ENCODE data around the gene HSD17B13.
"Not testable (repeated sequence)": the region's sequence is repeated elsewhere in the genome, so short reads cannot be mapped to it uniquely, and the experiment has no call there.

The HSD17B13 gene

DNA sequence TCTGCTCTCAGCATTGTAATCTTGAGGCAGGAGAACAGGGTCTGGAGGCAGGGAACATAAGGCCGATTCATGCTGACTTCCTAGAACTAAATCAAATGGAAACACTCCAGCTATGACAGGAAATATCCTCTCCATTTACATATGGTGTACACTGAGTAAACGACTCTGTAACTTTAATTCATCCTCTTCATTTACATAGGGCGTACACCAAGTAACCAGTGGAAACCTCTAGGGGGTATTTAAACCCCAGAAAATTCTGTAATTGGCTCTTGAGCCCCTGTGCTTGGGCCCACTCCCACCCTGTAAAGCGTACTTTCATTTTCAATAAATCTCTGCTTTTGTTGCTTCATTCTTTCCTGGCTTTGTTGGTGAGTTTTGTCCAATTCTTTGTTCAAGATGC lies 7.7 kb downstream of the HSD17B13 start:
- DNase-seq = not testable (repeated sequence)

DNA sequence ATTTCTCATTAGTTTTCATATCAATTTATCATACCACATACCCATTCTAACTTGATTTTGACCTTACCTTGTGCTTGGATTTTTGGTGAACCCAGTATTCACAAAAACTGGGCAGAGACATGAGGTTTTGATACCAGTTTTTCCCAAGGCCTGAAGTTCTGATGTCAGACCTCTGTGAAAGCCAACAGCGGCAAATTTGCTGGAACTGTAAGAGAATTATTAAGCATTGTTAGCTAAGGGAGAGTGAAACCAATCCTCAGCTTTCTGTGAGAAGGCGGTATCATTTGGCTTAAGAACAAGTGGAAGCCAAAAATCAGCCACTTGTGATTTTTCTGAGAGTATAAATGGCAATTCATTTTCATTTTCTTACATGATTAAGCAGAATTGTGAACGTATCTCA lies 8.9 kb downstream of the HSD17B13 start:
- no peak for DNase-seq

DNA sequence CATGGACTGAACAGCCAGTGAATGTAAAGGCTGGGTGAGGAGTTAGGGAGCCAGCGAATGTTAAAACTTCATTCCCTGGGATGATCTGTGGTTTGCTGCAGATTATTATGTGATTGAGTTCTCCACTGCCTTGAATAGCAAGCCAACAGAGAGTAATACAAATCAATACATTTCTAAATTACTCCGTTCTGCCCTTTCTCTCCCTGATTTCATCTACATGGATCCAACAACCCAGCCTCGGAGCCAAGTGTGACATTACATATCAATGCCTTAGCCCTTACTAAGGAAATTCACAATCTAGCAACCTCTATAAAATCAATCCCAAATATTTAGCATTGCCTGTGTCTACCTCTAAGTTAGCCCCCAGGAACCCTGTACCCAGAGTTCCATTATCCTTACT lies 11.0 kb downstream of the HSD17B13 start:
- no peak for DNase-seq

DNA sequence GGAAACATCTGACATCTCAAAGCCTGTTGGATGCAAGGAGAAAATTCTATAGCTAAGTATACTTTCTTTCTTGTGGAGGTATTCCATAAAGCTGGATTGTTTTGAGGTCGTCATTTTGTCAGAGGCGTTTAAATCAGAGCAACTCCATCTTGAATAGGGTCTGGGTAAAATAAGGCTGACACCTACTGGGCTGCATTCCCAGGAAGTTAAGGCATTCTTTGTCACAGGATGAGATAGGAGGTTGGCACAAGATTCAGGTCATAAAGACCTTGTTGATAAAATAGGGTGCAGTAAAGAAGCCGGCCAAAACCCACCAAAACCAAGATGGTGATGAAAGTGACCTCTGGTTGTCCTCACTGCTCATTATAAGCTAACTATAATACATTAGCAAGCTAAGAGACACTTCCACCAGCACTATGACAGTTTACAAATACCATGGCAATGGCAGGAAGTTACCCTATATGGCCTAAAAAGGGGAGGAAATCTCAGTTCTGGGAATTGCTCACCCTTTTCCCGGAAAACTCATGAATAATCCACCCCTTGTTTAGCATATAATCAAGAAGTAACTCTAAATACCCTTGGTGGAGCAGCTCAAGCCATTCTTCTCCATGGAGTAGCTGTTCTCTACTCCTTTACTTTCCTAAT lies 11.9 kb downstream of the HSD17B13 start:
- DNase-seq = no peak

DNA sequence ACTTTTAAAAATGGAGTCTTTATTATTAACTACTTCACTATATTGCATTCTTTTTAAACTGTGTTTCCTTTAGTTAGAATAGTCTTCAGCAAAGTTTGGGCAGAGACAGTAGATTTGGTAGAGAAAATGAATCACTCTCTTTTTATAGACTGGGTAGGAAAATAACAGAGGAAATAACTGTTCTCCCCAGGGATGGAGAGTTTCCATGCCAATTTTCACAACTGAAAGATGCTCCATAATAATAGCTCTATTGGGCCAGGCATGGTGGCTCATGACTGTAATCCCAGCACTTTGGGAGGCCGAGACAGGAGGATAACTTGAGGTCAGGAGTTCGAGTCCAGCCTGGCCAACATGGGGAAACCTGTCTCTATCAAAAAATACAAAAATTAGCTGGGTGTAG lies 13.1 kb downstream of the HSD17B13 start:
- no peak for DNase-seq

DNA sequence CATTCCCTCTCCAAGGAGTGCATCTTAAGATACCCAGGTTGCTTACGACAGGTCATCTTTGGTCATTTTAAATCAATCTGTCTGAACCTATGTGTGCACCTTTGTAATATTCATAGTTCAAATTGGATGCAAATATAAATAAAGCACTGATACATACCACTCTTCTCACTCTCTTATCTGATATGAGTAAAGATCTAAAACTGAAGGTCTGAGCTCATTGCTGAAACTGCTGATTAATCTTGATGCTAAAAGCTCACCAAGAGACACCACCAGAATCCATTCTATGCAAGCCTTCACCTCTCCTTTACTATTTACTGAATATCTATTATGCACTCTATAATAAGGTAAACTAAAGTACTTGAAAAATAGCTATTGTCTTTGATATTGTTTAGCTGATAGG lies 16.6 kb downstream of the HSD17B13 start:
- DNase-seq = no peak

DNA sequence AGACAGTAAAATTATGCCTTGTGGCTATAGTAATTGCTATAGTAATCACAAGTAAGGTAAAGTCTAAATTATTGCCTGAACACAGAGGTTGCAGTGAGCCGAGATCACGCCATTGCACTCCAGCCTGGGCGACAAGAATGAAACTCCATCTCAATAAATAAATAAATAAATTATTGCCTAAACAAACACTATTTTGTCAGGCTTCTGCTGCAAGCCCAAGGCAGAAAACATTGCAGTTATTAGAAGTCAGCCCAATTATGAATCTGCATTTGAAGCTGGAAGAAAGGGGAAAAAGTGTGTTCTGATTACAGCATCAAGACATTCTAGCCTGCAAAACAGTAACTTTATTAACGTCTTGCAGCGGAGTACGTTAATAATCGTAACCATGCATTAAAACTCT lies 17.1 kb downstream of the HSD17B13 start:
- no peak for DNase-seq

DNA sequence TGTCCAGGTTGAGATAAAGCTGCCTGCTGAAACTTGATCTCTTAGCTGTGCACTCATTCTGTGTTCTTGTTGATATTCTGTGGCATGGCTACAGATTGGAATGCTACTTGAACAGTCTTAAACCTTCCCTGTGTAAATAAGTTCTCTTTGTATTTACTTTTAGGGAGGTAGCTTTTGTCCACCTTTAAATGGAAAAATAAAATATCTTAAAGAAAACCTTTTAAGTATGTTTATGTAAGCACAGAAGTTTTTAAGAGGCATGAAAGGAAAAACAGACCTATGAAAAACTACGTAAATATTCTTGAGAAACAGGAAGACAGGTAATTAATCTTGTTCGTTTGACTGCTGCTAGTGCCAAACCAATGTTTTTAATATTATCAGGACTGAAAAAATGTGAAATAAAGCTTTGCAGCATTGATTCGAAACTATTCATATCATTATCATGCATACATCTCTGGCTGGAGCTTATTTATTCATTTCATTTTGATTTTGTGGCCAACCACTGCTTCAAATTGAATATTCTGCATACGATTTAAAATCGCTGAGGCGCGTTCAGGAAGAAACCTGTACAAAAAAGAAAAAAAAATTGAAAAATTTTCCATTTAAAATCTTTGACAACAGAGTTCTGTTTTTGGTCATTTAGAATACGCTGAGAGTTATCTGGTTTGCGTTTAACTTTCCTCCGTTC lies 17.8 kb downstream of the HSD17B13 start:
- DNase-seq = no peak

DNA sequence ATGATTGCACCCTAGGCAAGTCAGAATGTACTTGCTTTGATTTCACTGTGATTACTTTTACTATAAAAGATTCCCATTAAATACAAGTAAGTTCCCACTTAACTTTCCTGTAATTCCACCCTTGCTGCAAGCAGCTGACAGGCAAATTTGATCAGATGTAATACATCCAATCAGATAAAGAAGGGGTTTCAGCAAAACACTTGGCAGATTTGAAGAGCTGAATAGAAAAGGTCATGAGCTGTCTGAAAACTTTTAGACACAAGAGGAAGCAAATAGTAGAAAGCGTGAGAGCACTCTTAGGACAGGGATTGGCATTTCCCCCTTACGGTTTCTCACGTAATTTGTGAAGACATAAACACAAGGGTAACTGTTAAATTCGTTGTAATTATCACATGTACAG lies 22.8 kb downstream of the HSD17B13 start:
- DNase-seq = no peak

DNA sequence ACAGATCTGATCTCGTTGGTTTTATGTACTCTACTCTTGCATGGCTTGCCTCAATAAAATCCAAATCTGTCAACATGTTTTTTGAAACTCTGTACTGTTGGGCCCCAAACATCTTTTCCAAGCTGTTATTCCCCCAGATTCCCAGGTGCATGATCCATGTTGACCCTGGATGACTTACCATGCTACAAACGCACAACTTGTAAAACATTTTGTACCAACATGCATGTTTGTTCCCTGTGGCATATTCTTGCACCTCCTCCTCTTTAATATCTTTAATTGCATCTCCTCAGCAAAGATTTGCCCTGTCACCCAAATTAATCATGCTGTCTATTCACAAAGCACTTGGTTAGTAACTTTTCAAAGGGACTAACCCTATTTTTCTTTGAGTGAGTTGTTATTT lies 24.3 kb downstream of the HSD17B13 start:
- no peak for DNase-seq

DNA sequence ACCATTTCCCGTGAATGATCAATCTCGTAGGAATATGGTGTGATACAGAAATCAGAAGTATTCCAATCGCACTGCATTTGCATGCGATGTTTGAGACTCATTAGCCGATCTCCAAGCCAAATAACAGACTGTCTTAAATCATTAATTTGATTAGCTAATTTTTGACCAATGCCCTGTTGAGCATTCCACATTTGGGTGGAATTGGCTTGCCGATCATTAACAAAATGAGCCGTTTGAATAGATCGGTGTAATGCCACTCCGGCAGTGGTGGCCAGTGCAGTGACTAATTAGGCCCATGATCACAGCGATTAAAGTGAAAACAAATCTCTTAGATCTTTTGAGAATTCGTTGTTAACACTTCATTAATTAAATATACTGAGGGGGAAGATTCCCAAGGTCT lies 27.8 kb downstream of the HSD17B13 start:
- not testable (repeated sequence) for DNase-seq

DNA sequence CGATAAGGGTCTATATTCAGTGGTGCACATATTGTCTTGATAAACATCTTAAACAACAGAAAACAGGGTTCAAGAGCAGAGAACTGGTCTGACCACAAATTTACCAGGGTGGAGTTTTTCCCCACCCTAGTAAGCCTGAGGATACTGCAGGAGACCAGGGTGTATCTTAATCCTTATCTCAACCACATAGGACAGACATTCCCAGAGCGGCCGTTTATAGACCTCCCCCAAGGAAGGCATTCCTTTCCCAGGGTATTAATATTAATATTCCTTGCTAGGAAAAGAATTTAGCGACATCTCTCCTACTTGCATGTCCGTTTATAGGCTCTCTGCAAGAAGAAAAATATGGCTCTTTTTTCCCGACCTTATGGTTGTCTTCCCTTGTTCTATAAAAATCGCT lies 28.8 kb downstream of the HSD17B13 start:
- not testable (repeated sequence) for DNase-seq

DNA sequence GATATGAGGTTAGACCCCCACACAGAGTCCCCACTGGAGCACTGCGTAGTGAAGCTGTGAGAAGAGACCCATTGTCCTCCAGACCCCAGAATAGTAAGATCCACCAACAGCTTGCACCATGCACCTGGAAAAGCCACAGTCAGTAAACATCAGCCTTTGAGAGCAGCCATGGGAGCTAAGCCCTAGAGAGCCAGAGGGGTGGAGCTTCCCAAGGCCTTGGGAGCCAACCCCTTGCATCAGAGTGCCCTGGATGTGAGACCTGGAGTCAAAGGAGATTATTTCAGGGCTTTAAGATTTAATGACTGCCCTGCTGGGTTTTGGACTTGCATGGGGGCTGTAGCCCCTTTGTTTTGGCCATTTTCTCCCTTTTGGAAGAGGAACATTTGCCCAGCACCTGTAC lies 35.7 kb downstream of the HSD17B13 start:
- DNase-seq = no peak

DNA sequence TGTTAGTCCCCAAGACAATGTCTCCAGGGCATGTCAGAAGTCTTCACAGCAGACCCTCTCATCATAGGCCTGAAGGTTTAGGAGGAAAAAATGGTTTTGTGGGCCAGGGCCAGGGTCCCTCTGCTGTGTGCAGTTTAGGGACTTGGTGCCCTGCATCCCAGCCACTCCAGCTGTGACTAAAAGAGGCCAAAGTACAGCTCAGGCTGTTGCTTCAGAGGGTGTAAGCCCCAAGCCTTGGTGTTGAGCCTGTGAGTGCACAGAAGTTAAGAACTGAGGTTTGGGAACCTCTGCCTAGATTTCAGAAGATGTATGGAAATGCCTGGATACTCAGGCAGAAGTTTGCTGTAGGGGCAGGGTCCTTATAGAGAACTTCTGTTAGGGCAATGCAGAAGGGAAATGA lies 38.4 kb downstream of the HSD17B13 start:
- DNase-seq = not testable (repeated sequence)

DNA sequence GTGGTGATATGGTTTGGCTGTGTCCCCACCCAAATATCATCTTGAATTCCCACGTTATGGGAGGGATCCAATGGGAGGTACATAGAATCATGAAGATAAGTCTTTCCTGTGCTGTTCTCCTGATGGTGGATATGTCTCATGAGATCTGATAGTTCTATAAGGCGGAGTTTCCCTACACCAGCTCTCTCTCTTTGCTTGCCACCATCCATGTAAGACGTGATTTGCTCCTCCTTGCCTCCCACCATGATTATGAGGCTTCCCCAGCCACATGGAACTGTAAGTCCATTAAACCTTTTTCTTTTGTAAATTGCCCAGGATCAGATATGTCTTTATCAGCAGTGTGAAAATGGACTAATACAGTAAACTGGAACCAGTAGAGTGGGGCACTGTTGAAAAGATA lies 39.5 kb downstream of the HSD17B13 start:
- DNase-seq = no peak

DNA sequence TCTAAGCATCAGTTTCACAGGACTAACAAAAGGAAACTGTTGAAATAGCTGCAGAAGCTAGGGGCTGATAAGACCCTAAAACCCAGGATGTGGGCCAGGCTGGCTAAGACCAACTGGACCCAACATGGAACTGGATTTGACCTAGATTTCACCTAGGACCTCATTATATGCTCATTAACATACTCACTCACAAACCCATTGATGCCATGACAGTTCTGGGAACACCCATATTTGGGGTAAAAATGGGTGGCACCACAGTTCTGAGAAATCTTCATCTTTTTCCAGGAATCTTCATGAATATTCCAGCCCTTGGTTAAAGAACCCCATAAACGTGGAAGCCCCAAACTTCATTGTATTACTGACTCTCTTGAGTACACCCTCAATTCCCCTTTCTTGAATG lies 41.1 kb downstream of the HSD17B13 start:
- no peak for DNase-seq

DNA sequence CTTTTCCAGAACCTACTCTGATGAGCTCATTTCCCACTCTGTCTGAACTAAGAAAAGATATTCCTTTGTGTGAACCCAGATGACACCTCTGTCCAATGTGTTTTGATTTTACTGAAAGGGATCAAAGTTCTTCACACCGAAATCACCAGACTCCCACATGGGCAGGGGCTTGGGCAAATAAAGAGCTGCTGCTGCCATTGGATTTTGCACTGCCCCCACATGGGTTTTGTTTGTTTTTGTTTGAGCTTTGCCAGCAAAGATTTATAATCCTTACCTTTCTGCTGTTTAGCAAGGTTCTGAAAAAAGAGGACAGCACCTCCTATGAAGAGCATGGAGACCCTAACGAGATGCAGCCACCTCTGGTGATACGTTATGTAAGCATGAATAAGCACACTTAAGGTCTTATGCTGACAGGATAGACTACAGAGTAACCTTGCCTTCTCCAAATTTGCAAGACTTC lies 44.3 kb downstream of the HSD17B13 start:
- no peak for DNase-seq

DNA sequence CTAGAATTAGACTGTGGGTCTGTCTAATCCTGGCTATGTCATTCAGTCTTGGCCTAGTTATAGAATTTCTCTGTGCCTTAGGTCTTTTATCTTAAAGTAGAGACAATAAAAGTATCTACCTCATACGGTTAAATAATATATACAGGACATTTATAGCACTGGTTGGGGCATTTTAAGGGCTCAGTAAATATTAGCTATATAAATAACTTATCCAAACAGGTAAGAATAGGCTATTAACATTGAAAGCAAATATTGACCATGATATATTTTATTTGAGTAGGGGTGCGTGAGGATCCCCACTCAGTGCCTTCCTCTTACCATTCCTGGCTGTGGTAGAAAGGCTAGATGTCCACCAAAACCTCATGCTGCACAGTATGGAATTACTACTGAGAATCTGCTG lies 47.4 kb downstream of the HSD17B13 start:
- no peak for DNase-seq

DNA sequence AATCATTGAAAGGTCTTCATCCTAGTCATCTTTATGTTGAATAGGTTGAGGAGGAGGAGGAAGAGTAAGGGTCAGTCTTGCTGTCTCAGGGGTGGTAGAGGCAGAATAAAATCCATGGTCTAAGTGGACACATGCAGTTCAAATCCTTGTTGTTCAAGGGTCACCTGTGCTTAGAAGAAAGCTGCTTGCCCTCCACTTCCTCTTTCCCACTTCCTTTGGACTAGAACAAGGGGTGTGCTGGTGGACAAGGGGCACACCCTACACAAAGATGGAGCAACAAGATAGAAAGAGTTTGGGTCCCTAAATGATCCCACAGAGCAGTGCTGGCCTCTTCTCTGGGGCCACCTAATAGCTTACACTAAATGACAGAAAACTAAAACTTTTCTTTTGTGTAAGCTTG lies 47.9 kb downstream of the HSD17B13 start:
- DNase-seq = no peak

DNA sequence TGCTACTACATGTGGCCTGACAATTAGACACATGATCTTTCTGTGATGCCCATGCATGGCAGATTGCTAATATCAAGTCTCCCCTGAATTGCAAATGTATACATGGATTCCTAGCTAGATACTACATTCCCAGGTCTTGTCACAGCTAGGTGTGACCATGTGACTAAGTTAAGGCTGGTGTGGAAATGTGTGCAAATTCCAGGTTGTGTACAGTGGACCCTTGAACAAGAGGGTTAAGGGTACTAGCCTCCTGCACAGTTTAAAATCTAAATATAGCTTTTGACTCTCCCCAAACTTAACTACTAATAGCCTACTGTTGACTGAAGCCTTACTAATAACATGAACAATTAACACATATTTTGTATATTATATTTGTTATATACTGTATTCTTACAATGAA lies 48.4 kb downstream of the HSD17B13 start:
- DNase-seq = no peak

DNA sequence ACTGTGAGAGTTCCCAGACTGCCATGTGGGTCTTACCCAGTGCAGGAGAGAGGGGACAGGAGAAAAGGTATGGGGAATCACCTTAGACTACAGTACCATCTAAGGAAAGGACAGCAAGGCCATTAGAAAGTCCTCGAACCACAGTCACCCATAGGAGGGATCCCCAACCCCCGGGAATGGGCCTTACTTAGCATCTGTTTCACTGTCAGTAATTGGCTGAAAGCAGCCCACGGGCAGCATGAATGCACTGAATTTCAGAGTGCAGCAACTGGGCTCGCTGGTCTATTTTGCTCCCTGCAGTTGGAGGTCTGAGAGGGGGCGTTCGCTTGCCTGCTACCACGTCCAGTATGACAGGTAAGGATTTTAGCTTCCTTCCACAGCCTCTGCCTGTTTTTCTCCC lies 51.9 kb downstream of the HSD17B13 start:
- no peak for DNase-seq

DNA sequence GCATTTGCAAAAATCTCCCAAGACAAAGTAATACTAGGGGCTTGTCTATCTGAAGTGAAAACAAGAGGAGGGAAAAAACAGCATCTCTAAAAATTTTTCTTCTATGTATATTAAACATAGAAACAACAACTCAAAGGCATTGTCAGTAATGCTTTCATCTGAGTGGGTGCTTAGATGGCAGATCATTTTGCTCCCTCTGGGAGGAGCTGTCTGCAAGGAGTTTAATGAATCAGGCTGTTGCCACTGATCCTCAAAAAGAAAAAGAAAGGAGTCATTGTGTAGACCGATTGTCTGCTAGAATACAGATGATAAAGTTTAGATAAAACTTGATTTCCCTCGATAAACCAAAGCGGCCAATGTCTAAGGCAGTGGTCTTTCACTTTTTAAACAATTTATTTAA lies 52.5 kb downstream of the HSD17B13 start:
- DNase-seq = no peak

DNA sequence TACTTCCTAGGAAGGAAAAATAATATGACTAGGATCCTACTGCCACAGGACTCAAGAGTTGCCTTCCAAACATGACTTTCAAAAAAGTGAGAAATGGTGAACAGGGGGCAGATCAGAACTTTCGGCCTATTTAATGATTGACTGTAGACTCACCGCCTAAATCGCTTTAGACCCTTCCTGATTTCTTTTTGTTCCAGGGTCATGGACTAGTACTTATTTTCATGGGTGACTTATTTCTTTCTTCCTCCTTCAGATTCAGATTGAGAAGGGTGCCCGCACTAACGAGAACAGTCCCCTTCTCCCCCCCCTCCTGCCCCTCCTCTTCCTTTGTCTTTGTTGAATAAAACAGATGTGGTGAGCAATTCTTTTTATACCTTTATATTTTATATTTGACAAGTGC lies 54.3 kb downstream of the HSD17B13 start:
- no peak for DNase-seq

DNA sequence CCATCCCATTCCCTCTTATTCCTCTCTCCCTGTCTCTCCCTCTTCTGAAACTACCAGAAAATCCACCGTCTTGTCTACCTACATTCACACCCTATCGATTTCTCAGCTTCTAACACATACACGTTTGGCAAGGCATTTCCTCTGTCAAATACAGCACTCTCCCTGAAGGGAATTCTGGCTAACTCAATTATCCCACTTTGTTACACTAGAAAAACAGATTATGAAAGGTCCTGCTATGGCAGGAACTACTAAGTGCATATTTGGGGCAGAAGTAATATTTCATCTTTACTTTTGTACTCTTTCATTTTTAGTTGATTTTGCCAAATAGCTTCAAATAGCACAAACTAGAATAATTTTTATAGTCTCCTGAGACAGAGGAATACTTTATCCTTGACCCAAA lies 55.7 kb downstream of the HSD17B13 start:
- DNase-seq = no peak

DNA sequence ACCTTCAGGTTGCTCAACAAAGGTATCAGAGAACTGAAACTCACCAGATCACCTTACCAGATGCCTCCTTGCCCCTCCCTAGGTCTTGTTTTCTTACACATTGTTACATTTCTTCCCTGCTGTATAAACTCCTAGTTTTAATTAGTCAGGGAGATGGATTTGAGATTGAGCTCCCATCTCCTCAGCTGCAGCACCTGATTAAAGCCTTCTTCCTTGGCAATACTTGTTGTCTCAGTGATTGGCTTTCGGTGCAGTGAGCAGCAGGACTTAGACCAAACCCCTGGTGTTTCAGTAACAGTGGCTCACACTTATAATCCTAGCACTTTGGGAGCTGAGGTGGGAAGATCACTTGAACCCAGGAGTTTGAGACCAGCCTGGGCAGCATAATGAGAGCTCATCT lies 59.8 kb downstream of the HSD17B13 start:
- no peak for DNase-seq

Measured in activated effector memory CD4-positive, alpha-beta T cell treated with anti-CD3 and anti-CD28 coated beads, Interleukin-2, amount 50 U/mL, for 16 hours (primary cell).